HepG2 (cell line): ENCODE results near the gene CCDC175. TPM values are rescaled to one million over a fixed set of nuclear protein-coding genes. Genes with fewer than 3 reads are reported as not detected.

Experiments used
- ARHGAP35 ChIP-seq: sonication (generic); formaldehyde crosslinking; IDR thresholded peaks from 2 replicates; pipeline ENCODE4 v1.9.0; 2022; ENCODE audit warnings: mild to moderate bottlenecking, inconsistent platforms, moderate library complexity, missing genetic modification reagents, borderline replicate concordance
- CC2D1A ChIP-seq: sonication (generic); formaldehyde crosslinking; IDR thresholded peaks from 2 replicates; pipeline ENCODE4 v1.8.1; 2023; ENCODE audit warnings: mild to moderate bottlenecking, missing genetic modification reagents
- CCAR2 ChIP-seq: fragments of 200-400 bp; formaldehyde crosslinking; optimal IDR thresholded peaks from 2 replicates; pipeline ENCODE3; 2018; ENCODE audit warnings: low read depth, mild to moderate bottlenecking, low read length, moderate library complexity
- HMG20A ChIP-seq: IDR thresholded peaks from 2 replicates; pipeline ENCODE4 v1.6.1; 2016; ENCODE audit warnings: borderline replicate concordance
- HOXD1 ChIP-seq: sonication (generic); formaldehyde crosslinking; IDR thresholded peaks from 2 replicates; pipeline ENCODE4 v1.5.0; 2020; ENCODE audit warnings: missing genetic modification reagents
- KAT2B ChIP-seq: fragments of 150-350 bp; IDR thresholded peaks from 2 replicates; pipeline ENCODE4 v1.6.1; 2014; ENCODE audit warnings: low read depth, low read length, borderline replicate concordance
- PCBP2 ChIP-seq: fragments of 200-400 bp; formaldehyde crosslinking; optimal IDR thresholded peaks from 2 replicates; pipeline ENCODE3; 2018; ENCODE audit warnings: low read length, low read depth; ENCODE audit not compliant: poor library complexity, severe bottlenecking
- SIX1 ChIP-seq: sonication (generic); formaldehyde crosslinking; IDR thresholded peaks from 2 replicates; pipeline ENCODE4 v1.4.0; 2020; ENCODE audit warnings: missing genetic modification reagents, borderline replicate concordance
- SP4 ChIP-seq: sonication (generic); formaldehyde crosslinking; IDR thresholded peaks from 2 replicates; pipeline ENCODE4 v1.8.1; 2023; ENCODE audit warnings: mild to moderate bottlenecking, missing genetic modification reagents
- TAF15 ChIP-seq: fragments of 200-400 bp; formaldehyde crosslinking; IDR thresholded peaks from one replicate; pipeline ENCODE4 v1.6.1; 2018; ENCODE audit warnings: mild to moderate bottlenecking, low read depth, low read length; ENCODE audit not compliant: poor library complexity, severe bottlenecking
- ZKSCAN1 ChIP-seq: fragments of 150-350 bp; IDR thresholded peaks from 2 replicates; pipeline ENCODE4 v1.6.1; 2014; ENCODE audit warnings: low read length
- ZNF3 ChIP-seq: IDR thresholded peaks from 2 replicates; pipeline ENCODE4 v1.7.0; 2017; ENCODE audit warnings: inconsistent platforms
- ZNF547 ChIP-seq: sonication (generic); formaldehyde crosslinking; IDR thresholded peaks from 2 replicates; pipeline ENCODE4 v1.5.1; 2020; ENCODE audit warnings: mild to moderate bottlenecking, missing genetic modification reagents
- ZNF589 ChIP-seq: sonication (generic); formaldehyde crosslinking; conservative IDR thresholded peaks from 2 replicates; pipeline ENCODE4 v1.8.0; 2022; ENCODE audit warnings: mild to moderate bottlenecking, moderate library complexity, missing genetic modification reagents
- ZNF841 ChIP-seq: sonication (generic); formaldehyde crosslinking; IDR thresholded peaks from 2 replicates; pipeline ENCODE4 v1.8.1; 2023; ENCODE audit warnings: missing genetic modification reagents, borderline replicate concordance
- polyA plus RNA-seq, 8 experiments: library from polyadenylated mRNA; depleted of rRNA in 3 of 8; stranded (reverse) in 7 of 8; unstranded in 1 of 8; fragments of >200 nt; fragmentation: Illumina TruSeq in 4 of 8; extraction: Trizol in 4 of 8; gene quantifications; 2 replicates each; pipeline versions ENCODE4 v1.2.1 to v1.2.3, GENCODE V29; 2011 to 2016; ENCODE audit warnings: low read depth in 4 of 8, missing spikeins in 1 of 8, mixed read lengths in 1 of 8; ENCODE audit not compliant: insufficient read depth in 1 of 8
- total RNA-seq, 5 experiments: library from RNA; depleted of rRNA; stranded (reverse); fragments of >200 nt; fragmentation: Illumina TruSeq; extraction: Trizol; gene quantifications; 2 replicates each; pipeline ENCODE4 v1.2.3, GENCODE V29; 2016; ENCODE audit warnings: low read depth in 1 of 5
- TF ChIP-seq, protein P1 (sequence below): sonication (generic); formaldehyde crosslinking; IDR thresholded peaks from 2 replicates; pipeline ENCODE4 v1.5.0; 2020; ENCODE audit warnings: missing genetic modification reagents
- TF ChIP-seq, protein P2 (sequence below): sonication (generic); formaldehyde crosslinking; IDR thresholded peaks from 2 replicates; pipeline ENCODE4 v1.8.1; 2023; ENCODE audit warnings: mild to moderate bottlenecking, missing genetic modification reagents, borderline replicate concordance
- TF ChIP-seq, protein P3 (sequence below): sonication (generic); formaldehyde crosslinking; IDR thresholded peaks from 2 replicates; pipeline ENCODE4 v1.8.0; 2022; ENCODE audit warnings: mild to moderate bottlenecking, missing genetic modification reagents, moderate library complexity
- TF ChIP-seq, protein P4 (sequence below): sonication (generic); formaldehyde crosslinking; IDR thresholded peaks from 2 replicates; pipeline ENCODE4 v1.4.0; 2020; ENCODE audit warnings: missing genetic modification reagents
- TF ChIP-seq, protein P5 (sequence below): sonication (generic); formaldehyde crosslinking; IDR thresholded peaks from 2 replicates; pipeline ENCODE4 v1.4.0; 2020; ENCODE audit warnings: mild to moderate bottlenecking, missing genetic modification reagents
- TF ChIP-seq, protein P6 (sequence below): IDR thresholded peaks from 2 replicates; pipeline ENCODE4 v1.6.1; 2016; ENCODE audit warnings: missing biosample characterization, missing genetic modification reagents, low read depth

The CCDC175 gene
- total and polyA plus RNA-seq, 2 of the 13 experiments (the other 11 are each of a cell fraction or from before 2014, with no cell fraction given) = not detected

DNA sequence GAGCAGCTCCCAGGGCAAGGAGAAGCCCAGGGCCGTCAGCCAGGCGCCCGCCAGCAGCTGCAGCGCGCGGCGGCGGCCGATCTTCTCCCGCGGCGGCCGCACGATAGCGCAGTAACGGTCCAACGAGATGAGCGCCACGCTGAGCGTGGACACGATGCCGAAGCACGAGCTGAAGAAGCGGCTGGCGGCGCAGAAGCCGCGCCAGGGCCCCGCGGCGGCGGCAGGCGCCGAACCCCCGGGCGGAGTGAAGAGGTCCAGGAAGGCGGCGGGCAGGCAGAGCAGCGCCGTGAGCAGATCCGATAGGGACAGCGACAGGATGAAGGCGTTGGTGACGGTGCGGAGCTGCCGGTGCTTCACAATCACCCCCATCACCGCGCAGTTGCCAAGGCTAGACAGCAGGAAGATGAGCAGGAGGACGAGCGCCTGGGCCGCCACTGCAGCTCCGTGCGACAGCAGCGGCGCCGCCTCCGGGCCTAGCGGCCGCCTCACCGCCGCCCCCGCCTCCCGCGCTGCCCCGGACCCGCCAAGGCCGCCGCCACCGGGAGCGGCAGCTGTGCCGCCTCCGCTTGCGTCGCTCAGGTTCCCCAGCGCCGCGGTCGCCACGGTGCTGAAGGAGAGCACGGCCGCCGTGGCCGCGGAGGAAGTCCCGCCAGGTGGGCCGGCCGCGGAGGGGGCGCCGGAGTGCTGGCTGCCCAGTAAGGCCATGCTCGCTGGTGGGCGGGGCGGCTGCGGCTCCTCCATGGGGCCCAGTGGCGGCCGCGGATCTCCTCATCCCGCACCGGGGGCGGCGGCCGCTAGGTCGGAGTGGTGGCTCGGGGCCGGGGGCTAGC lies 111.9 kb downstream of the CCDC175 start (continued):
- TF ChIP-seq, protein P1, sequence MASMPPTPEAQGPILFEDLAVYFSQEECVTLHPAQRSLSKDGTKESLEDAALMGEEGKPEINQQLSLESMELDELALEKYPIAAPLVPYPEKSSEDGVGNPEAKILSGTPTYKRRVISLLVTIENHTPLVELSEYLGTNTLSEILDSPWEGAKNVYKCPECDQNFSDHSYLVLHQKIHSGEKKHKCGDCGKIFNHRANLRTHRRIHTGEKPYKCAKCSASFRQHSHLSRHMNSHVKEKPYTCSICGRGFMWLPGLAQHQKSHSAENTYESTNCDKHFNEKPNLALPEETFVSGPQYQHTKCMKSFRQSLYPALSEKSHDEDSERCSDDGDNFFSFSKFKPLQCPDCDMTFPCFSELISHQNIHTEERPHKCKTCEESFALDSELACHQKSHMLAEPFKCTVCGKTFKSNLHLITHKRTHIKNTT (CRISPR knock-in tag) = no peak
- TF ChIP-seq ZNF841 (no peak), TAF15 (no peak), PCBP2 (no peak), ZNF547 (CRISPR knock-in tag) (no peak), ARHGAP35 (CRISPR knock-in tag) (no peak), CCAR2 (no peak), ZNF3 (CRISPR knock-in tag) (no peak), SP4 (CRISPR knock-in tag) (no peak), CC2D1A (CRISPR knock-in tag) (no peak), ZKSCAN1 (no peak), SIX1 (CRISPR knock-in tag) (no peak), KAT2B (no peak), HOXD1 (CRISPR knock-in tag) (peak; percentile 29; the same call in 1 of the 2 replicates), ZNF589 (CRISPR knock-in tag) (no peak), HMG20A (CRISPR knock-in tag) (no peak)
- TF ChIP-seq, protein P2, sequence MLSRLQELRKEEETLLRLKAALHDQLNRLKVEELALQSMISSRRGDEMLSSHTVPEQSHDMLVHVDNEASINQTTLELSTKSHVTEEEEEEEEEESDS = no peak
- TF ChIP-seq, protein P3, sequence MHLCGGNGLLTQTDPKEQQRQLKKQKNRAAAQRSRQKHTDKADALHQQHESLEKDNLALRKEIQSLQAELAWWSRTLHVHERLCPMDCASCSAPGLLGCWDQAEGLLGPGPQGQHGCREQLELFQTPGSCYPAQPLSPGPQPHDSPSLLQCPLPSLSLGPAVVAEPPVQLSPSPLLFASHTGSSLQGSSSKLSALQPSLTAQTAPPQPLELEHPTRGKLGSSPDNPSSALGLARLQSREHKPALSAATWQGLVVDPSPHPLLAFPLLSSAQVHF (CRISPR knock-in tag) = no peak
- TF ChIP-seq, protein P4, sequence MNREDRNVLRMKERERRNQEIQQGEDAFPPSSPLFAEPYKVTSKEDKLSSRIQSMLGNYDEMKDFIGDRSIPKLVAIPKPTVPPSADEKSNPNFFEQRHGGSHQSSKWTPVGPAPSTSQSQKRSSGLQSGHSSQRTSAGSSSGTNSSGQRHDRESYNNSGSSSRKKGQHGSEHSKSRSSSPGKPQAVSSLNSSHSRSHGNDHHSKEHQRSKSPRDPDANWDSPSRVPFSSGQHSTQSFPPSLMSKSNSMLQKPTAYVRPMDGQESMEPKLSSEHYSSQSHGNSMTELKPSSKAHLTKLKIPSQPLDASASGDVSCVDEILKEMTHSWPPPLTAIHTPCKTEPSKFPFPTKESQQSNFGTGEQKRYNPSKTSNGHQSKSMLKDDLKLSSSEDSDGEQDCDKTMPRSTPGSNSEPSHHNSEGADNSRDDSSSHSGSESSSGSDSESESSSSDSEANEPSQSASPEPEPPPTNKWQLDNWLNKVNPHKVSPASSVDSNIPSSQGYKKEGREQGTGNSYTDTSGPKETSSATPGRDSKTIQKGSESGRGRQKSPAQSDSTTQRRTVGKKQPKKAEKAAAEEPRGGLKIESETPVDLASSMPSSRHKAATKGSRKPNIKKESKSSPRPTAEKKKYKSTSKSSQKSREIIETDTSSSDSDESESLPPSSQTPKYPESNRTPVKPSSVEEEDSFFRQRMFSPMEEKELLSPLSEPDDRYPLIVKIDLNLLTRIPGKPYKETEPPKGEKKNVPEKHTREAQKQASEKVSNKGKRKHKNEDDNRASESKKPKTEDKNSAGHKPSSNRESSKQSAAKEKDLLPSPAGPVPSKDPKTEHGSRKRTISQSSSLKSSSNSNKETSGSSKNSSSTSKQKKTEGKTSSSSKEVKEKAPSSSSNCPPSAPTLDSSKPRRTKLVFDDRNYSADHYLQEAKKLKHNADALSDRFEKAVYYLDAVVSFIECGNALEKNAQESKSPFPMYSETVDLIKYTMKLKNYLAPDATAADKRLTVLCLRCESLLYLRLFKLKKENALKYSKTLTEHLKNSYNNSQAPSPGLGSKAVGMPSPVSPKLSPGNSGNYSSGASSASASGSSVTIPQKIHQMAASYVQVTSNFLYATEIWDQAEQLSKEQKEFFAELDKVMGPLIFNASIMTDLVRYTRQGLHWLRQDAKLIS = no peak
- TF ChIP-seq, protein P5, sequence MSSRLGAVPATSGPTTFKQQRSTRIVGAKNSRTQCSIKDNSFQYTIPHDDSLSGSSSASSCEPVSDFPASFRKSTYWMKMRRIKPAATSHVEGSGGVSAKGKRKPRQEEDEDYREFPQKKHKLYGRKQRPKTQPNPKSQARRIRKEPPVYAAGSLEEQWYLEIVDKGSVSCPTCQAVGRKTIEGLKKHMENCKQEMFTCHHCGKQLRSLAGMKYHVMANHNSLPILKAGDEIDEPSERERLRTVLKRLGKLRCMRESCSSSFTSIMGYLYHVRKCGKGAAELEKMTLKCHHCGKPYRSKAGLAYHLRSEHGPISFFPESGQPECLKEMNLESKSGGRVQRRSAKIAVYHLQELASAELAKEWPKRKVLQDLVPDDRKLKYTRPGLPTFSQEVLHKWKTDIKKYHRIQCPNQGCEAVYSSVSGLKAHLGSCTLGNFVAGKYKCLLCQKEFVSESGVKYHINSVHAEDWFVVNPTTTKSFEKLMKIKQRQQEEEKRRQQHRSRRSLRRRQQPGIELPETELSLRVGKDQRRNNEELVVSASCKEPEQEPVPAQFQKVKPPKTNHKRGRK (CRISPR knock-in tag) = no peak
- TF ChIP-seq, protein P6, sequence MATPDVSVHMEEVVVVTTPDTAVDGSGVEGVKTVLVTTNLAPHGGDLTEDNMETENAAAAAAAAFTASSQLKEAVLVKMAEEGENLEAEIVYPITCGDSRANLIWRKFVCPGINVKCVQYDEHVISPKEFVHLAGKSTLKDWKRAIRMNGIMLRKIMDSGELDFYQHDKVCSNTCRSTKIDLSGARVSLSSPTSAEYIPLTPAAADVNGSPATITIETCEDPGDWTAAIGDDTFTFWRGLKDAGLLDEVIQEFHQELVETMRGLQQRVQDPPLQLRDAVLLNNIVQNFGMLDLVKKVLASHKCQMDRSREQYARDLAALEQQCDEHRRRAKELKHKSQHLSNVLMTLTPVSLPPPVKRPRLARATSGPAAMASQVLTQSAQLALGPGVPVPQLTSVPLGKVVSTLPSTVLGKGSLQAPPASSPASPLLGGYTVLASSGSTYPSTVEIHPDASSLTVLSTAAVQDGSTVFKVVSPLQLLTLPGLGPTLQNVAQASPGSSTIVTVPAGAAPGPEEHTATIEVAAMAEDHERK (CRISPR knock-in tag) = no peak
